Measurements from ENCODE around the gene HMOX2.

- TF ChIP-seq CTCF (IDR thresholded peaks at IDR 0.05; ENCODE audit: insufficient read depth, low read length, poor library complexity, severe bottlenecking), result no peak
- TF ChIP-seq EZH2phosphoT487 (conservative IDR thresholded peaks at IDR 0.05; ENCODE audit: low read length), result no peak
These were observed 3.3 kb upstream of the HMOX2 start for GRCh38 chr16:4472880-4473279.

Measured in SU-DHL-6 (cell line).